ENCODE results near the gene SEMA3D. TPM values are rescaled to one million over a fixed set of nuclear protein-coding genes. Genes with fewer than 3 reads are reported as not detected.
A peak's percentile ranks its signal among the peaks of the same experiment; 100 is the strongest.

The SEMA3D gene
- total RNA-seq, 1 experiment from 2014 or later: 1.4 TPM

DNA sequence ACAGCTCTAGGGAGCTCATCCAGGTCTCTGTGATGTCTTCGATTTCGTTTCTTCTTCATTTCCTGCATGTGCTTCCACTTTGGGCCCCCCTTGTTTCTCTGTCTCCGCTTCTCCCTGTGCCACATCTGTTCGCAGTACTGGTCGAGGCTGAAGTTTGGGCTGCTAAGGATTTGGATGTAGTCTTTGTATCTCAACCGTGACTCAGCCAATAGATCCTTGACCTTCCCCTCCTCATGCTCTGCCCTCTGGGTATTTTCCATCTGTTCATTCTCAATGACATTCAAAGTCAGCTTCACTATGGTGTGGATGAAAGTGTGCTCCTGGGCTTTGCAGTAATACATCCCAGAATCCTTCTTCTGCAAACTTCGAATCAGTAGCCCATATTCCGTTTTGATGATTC is 187.4 kb downstream of the SEMA3D start (continued):
- TF ChIP-seq SIN3A (IDR thresholded peaks at IDR 0.05; ENCODE audit: low read depth) (no peak), SP1 (IDR thresholded peaks at IDR 0.05; ENCODE audit: low read depth) (no peak), CBX3 (IDR thresholded peaks at IDR 0.05; ENCODE audit: low read depth) (no peak), POLR2A (IDR thresholded peaks at IDR 0.05; ENCODE audit: borderline replicate concordance, extremely low read depth, insufficient read depth, insufficient read length) (no peak)
- TF ChIP-seq, protein P1, sequence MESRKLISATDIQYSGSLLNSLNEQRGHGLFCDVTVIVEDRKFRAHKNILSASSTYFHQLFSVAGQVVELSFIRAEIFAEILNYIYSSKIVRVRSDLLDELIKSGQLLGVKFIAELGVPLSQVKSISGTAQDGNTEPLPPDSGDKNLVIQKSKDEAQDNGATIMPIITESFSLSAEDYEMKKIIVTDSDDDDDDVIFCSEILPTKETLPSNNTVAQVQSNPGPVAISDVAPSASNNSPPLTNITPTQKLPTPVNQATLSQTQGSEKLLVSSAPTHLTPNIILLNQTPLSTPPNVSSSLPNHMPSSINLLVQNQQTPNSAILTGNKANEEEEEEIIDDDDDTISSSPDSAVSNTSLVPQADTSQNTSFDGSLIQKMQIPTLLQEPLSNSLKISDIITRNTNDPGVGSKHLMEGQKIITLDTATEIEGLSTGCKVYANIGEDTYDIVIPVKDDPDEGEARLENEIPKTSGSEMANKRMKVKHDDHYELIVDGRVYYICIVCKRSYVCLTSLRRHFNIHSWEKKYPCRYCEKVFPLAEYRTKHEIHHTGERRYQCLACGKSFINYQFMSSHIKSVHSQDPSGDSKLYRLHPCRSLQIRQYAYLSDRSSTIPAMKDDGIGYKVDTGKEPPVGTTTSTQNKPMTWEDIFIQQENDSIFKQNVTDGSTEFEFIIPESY (IDR thresholded peaks at IDR 0.05; ENCODE audit: extremely low read depth, insufficient replicate concordance, low read length): no peak

DNA sequence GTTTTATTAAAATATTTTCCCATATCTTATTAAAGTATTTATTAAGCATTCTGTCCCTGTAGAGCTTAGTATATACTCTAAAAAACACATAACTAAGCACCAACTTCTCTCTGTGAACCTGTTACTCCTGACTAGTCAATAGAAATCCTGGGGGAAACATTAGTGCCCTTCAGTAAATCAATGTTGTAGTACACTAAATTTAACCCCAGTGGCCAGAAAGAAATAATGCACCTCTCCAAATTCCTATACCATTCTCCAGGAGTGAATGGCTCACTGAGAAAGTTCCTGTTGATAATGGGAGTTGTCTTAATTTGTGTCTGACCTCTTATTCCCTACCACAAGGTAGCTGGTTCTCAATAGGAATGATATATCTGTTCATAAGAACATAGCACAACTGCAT is 188.2 kb downstream of the SEMA3D start:
- Histone ChIP-seq H3K9ac (ENCODE audit: low read length) (no peak overlapping the region), H3K79me2 (ENCODE audit: insufficient read depth, low read length) (no peaks in the 10 kb centered on the region), H2AFZ (ENCODE audit: low read depth, low read length, poor library complexity, severe bottlenecking) (peak overlapping the region; percentile 31), H3K27ac (ENCODE audit: low read depth, low read length) (no peak overlapping the region), H3K4me2 (ENCODE audit: low read length) (no peak overlapping the region), H3K9me3 (ENCODE audit: control insufficient read depth in 1 of 2, insufficient read depth in 1 of 2, low read depth in 1 of 2, low read length in 2 of 2) (no peaks in the 10 kb centered on the region), H4K20me1 (ENCODE audit: insufficient read depth) (no peaks in the 10 kb centered on the region), H3K27me3 (ENCODE audit: insufficient read depth, low read length) (no peaks in the 10 kb centered on the region), H3K4me3 (replicated peaks in 1 of 2; ENCODE audit: low read depth in 1 of 2, low read length in 2 of 2) (no peak overlapping the region), H3K4me1 (ENCODE audit: control insufficient read depth in 1 of 2, insufficient read depth in 2 of 2, low read length in 2 of 2) (no peaks in the 10 kb centered on the region), H3K9me2 (ENCODE audit: insufficient read depth) (no peaks in the 10 kb centered on the region), H3K36me3 (ENCODE audit: control insufficient read depth in 1 of 2, insufficient read depth in 2 of 2, low read length in 2 of 2) (no peaks in the 10 kb centered on the region)
- ChIA-PET RAD21 (ENCODE audit: low non-redundant PET in 1 of 2, low total read pairs in 2 of 2, uncharacterized antibody in 2 of 2, unreplicated experiment in 2 of 2) (no interaction called here), POLR2A (no interaction called here), CTCF (interaction anchor here (2.6 kb wide), 1 partner anchor 11 kb away, joined by 7 read pairs; no protein-coding TSS in a partner anchor)
- no TSS peak for BruUV-seq (replicated peaks)
- intact Hi-C loops (cut with micrococcal nuclease): no loop called here
- peak; percentile 67 for ATAC-seq
- no peak for TF ChIP-seq ZNF274 (IDR thresholded peaks at IDR 0.05; ENCODE audit: low read depth, low read length)
- TF ChIP-seq, protein P2, sequence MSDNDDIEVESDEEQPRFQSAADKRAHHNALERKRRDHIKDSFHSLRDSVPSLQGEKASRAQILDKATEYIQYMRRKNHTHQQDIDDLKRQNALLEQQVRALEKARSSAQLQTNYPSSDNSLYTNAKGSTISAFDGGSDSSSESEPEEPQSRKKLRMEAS (IDR thresholded peaks at IDR 0.05): no peak
- TF ChIP-seq, protein P1 (IDR thresholded peaks at IDR 0.05; ENCODE audit: extremely low read depth, insufficient replicate concordance, low read length): no peak
- TF ChIP-seq EZH2 (IDR thresholded peaks at IDR 0.05): no peak
- TF ChIP-seq, protein P3, sequence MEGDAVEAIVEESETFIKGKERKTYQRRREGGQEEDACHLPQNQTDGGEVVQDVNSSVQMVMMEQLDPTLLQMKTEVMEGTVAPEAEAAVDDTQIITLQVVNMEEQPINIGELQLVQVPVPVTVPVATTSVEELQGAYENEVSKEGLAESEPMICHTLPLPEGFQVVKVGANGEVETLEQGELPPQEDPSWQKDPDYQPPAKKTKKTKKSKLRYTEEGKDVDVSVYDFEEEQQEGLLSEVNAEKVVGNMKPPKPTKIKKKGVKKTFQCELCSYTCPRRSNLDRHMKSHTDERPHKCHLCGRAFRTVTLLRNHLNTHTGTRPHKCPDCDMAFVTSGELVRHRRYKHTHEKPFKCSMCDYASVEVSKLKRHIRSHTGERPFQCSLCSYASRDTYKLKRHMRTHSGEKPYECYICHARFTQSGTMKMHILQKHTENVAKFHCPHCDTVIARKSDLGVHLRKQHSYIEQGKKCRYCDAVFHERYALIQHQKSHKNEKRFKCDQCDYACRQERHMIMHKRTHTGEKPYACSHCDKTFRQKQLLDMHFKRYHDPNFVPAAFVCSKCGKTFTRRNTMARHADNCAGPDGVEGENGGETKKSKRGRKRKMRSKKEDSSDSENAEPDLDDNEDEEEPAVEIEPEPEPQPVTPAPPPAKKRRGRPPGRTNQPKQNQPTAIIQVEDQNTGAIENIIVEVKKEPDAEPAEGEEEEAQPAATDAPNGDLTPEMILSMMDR (IDR thresholded peaks at IDR 0.05 in 2 of 3, conservative IDR thresholded peaks at IDR 0.05 in 1 of 3; ENCODE audit: borderline replicate concordance in 1 of 3, insufficient read depth in 1 of 3, low read depth in 2 of 3, low read length in 2 of 3): peak in 2 of 3 experiments; percentile 27 to 40; a peak in 3 of 6 replicates
- DNase-seq (ENCODE audit: low read depth, low spot score): no peak
